ENCODE measurements around the gene APOL3.

Gene APOL3

GRCh38 chr22:36182857-36183256 is 22.3 kb upstream of the APOL3 start:
- no peak for TF ChIP-seq CTCF (IDR thresholded peaks at IDR 0.05; ENCODE audit: low read depth, low read length, missing control alignments)
- no peak for DNase-seq (ENCODE audit: extremely low read depth, low read depth)
- H3K4me3 ChIP-seq (replicated peaks; ENCODE audit: low read depth, low read length): no peak overlapping the region

DNA sequence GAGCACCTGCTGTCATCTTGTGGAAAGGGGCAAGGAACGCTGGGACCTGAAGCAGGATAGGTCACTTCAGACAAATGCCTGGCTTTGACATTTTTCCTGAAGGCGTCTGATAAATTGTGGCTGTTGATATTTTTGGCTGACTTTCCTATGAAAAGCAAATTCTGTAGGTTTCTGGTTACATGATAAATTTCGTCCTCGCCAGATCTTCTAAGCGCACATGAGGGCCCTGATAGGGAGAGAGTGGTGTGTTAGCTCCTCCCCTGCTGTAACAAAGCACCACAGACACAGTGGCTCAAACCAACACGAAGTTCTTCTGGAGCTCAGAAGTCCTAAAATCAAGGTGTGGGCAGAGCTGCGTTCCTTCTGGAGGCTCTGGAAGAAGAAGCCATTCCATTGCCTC is 21.5 kb upstream of the APOL3 start:
- no peak overlapping the region for H3K4me3 ChIP-seq (replicated peaks; ENCODE audit: low read depth, low read length)
- no peak for TF ChIP-seq CTCF (IDR thresholded peaks at IDR 0.05; ENCODE audit: low read depth, low read length, missing control alignments)
- no peak for DNase-seq (ENCODE audit: extremely low read depth, low read depth)

DNA sequence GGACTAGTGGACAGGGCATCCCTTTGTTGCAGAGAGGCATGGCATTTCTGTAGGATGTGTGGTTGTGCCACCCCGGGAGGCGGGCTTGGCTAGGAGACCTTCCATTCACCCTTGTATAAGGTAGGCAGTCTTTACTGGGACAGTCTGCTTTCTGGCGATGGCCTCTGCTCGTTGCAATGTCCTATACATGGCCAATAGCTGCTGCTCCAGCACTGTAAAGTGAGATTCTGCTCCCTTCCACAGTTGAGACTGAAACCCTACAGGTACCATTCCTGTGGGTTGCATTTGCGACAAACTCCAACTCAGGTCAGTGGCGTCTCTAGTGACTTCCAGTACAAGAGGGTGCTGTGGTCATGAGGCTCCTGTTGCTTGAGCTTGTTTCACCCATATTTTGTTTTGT is 20.4 kb upstream of the APOL3 start:
- no peak for TF ChIP-seq CTCF (IDR thresholded peaks at IDR 0.05; ENCODE audit: low read depth, low read length, missing control alignments)
- no peak overlapping the region for H3K4me3 ChIP-seq (replicated peaks; ENCODE audit: low read depth, low read length)
- no peak for DNase-seq (ENCODE audit: extremely low read depth, low read depth)

DNA sequence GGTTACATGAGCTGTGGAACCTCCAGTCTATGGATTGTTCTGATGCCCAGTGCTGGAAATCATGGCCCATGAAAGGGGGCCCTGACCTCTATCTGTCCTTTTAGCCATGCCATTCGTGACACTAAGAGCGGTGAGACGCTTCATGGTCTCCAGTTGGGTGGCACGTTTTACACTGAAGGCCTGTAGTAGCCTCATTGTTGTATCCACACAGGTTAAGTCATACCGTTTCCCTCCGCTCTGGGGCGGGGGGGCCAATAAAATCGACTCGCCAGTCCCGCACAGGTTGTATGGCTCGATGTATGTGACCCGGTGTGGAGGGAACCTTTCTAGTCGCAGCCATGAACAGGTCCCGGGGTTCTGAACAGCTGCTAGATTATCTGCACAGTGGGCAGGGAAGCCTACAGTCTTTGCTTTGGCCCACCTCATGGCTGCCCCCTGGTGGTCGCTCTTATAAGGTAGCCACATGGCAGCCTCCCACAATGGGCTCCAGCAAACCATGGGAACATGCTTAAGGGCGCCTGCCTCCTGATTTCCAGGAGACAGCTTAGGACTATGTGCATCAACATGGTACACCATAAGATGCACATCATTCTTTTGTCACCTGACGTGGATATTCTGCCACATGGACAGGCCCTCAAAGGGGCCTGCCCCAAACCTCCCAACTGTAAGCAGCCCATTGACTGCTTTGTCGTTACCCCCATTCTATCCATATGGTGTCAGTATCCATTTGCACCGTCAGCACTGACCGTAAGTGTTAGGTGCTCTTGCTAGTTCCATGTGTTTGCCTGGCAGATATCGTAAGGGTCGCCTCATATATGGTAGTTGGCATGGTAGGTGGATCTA is 19.7 kb upstream of the APOL3 start:
- no peak overlapping the region for H3K4me3 ChIP-seq (replicated peaks; ENCODE audit: low read depth, low read length)
- DNase-seq (ENCODE audit: extremely low read depth, low read depth): no peak
- TF ChIP-seq CTCF (IDR thresholded peaks at IDR 0.05; ENCODE audit: low read depth, low read length, missing control alignments): peak; percentile 85

DNA sequence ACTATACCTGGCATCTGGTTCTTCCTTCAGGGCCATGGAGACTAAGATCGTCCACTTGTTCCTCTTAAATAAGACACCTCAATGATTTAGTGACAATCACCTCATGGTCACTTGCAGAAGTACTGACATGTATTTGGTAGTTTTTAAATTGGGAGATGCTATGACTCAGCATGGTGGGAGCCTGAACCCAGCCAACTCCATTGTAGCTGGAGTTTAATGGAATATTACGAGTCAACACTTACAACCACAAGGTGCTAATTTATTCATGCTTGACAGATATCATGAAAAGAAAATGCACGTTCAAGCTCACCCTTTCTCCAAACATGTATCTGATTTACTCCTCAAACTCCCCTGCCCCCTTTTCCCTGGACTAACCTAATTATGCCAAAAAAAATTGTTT is 16.6 kb upstream of the APOL3 start:
- H3K4me3 ChIP-seq (replicated peaks; ENCODE audit: low read depth, low read length): no peak overlapping the region
- DNase-seq (ENCODE audit: extremely low read depth, low read depth): no peak
- no peak for TF ChIP-seq CTCF (IDR thresholded peaks at IDR 0.05; ENCODE audit: low read depth, low read length, missing control alignments)

GRCh38 chr22:36175892-36176291 is 15.3 kb upstream of the APOL3 start:
- DNase-seq (ENCODE audit: extremely low read depth, low read depth): no peak
- no peak overlapping the region for H3K4me3 ChIP-seq (replicated peaks; ENCODE audit: low read depth, low read length)
- no peak for TF ChIP-seq CTCF (IDR thresholded peaks at IDR 0.05; ENCODE audit: low read depth, low read length, missing control alignments)

DNA sequence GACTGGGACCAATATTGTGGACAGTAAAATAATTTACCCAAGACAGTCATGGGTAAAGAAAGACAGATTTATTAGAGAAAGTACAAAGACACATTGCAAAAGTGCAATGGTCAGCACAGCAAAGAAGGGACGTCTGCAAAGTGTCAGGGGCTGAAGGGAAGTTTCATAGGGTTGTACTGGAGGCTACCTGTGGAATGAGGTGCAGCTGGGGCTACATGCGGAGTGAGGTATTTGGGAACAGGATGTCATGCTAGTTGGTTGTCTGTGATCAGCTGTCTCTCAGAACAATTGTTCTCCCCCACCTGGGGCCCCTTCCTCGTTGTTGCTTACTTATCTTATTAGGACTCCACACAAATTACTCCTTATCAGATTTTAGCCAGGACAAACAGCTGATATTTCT is 11.4 kb upstream of the APOL3 start:
- no peak for DNase-seq (ENCODE audit: extremely low read depth, low read depth)
- no peak overlapping the region for H3K4me3 ChIP-seq (replicated peaks; ENCODE audit: low read depth, low read length)
- no peak for TF ChIP-seq CTCF (IDR thresholded peaks at IDR 0.05; ENCODE audit: low read depth, low read length, missing control alignments)
